H9 (cell line): ENCODE measurements around the gene CDSN. TPM values are rescaled to one million over a fixed set of nuclear protein-coding genes. Genes with fewer than 3 reads are reported as not detected.

Source experiments
- DNase-seq: peaks from one replicate; pipeline ENCODE4 v3.0.0-alpha.2; 2017
- H2AFZ ChIP-seq: one replicate; pipeline ENCODE4 v1.6.1; 2013; ENCODE audit warnings: mild to moderate bottlenecking, low read length, control low read depth, moderate library complexity
- H2AK5ac ChIP-seq: 2 replicates; pipeline ENCODE4 v1.6.1; 2013; ENCODE audit warnings: low read length, control low read depth, mixed read lengths; ENCODE audit not compliant: insufficient read length
- H2BK120ac ChIP-seq: one replicate; pipeline ENCODE4 v1.6.1; 2013; ENCODE audit warnings: low read depth, mild to moderate bottlenecking, low read length, control low read depth, inconsistent platforms; ENCODE audit not compliant: poor library complexity, severe bottlenecking
- H2BK12ac ChIP-seq: 2 replicates; pipeline ENCODE4 v1.6.1; 2013; ENCODE audit warnings: low read length, control low read depth, mixed read lengths, low read depth; ENCODE audit not compliant: insufficient read length
- H2BK15ac ChIP-seq: 2 replicates; pipeline ENCODE4 v1.6.1; 2013; ENCODE audit warnings: low read depth, low read length, control low read depth
- H2BK20ac ChIP-seq: one replicate; pipeline ENCODE4 v1.6.1; 2013; ENCODE audit warnings: low read depth, mild to moderate bottlenecking, low read length, control low read depth, inconsistent platforms; ENCODE audit not compliant: poor library complexity, severe bottlenecking
- H2BK5ac ChIP-seq: 2 replicates; pipeline ENCODE4 v1.6.1; 2013; ENCODE audit warnings: low read length, control low read depth, mixed read lengths; ENCODE audit not compliant: insufficient read length
- H3K14ac ChIP-seq: 2 replicates; pipeline ENCODE4 v1.6.1; 2013; ENCODE audit warnings: low read length, control low read depth; ENCODE audit not compliant: insufficient read depth
- H3K18ac ChIP-seq: 2 replicates; pipeline ENCODE4 v1.6.1; 2013; ENCODE audit warnings: low read depth, mild to moderate bottlenecking, mixed read lengths, low read length, control low read depth; ENCODE audit not compliant: insufficient read length
- H3K23ac ChIP-seq: 2 replicates; pipeline ENCODE4 v1.6.1; 2013; ENCODE audit warnings: low read length, control low read depth, mixed read lengths, low read depth; ENCODE audit not compliant: insufficient read length
- H3K23me2 ChIP-seq: 2 replicates; pipeline ENCODE4 v1.6.1; 2013; ENCODE audit warnings: low read depth, mild to moderate bottlenecking, mixed read lengths, low read length, control low read depth; ENCODE audit not compliant: insufficient read length, poor library complexity, severe bottlenecking
- H3K27ac ChIP-seq: 2 replicates; pipeline ENCODE4 v1.5.1; 2013; ENCODE audit warnings: low read length, control low read depth, mixed read lengths, low read depth; ENCODE audit not compliant: insufficient read length
- H3K27me3 ChIP-seq: 2 replicates; pipeline ENCODE4 v1.6.1; 2013; ENCODE audit warnings: low read length, control low read depth, inconsistent platforms; ENCODE audit not compliant: insufficient read depth
- H3K4ac ChIP-seq: 2 replicates; pipeline ENCODE4 v1.6.1; 2013; ENCODE audit warnings: low read depth, mild to moderate bottlenecking, control low read depth, inconsistent platforms, low read length, moderate library complexity
- H3K4me1 ChIP-seq: 2 replicates; pipeline ENCODE4 v1.6.1; 2013; ENCODE audit warnings: low read length, control low read depth, inconsistent platforms; ENCODE audit not compliant: insufficient read depth
- H3K4me2 ChIP-seq: 2 replicates; pipeline ENCODE4 v1.6.1; 2013; ENCODE audit warnings: low read length, control low read depth, mixed read lengths; ENCODE audit not compliant: insufficient read length, insufficient read depth
- H3K56ac ChIP-seq: 2 replicates; pipeline ENCODE4 v1.6.1; 2013; ENCODE audit warnings: low read depth, mild to moderate bottlenecking, mixed read lengths, low read length, control low read depth; ENCODE audit not compliant: insufficient read length
- H3K79me1 ChIP-seq: 2 replicates; pipeline ENCODE4 v1.6.1; 2013; ENCODE audit warnings: low read depth, mild to moderate bottlenecking, moderate library complexity, low read length, control low read depth, inconsistent platforms; ENCODE audit not compliant: insufficient read depth, poor library complexity, severe bottlenecking
- H3K79me2 ChIP-seq: 2 replicates; pipeline ENCODE4 v1.6.1; 2013; ENCODE audit warnings: low read length, control low read depth, inconsistent platforms; ENCODE audit not compliant: insufficient read depth
- H3K9ac ChIP-seq: 2 replicates; pipeline ENCODE4 v1.6.1; 2013; ENCODE audit warnings: low read length, control low read depth, mixed read lengths; ENCODE audit not compliant: insufficient read length; ENCODE audit errors: extremely low read depth
- H3K9me3 ChIP-seq: one replicate; pipeline ENCODE4 v1.6.1; 2013; ENCODE audit warnings: low read depth, low read length, inconsistent platforms; ENCODE audit not compliant: control insufficient read depth
- H3T11ph ChIP-seq: one replicate; pipeline ENCODE4 v1.6.1; 2013; ENCODE audit warnings: mild to moderate bottlenecking, low read length, control low read depth, inconsistent platforms
- H4K20me1 ChIP-seq: one replicate; pipeline ENCODE4 v1.6.1; 2013; ENCODE audit not compliant: control insufficient read depth, insufficient read length, insufficient read depth
- H4K5ac ChIP-seq: 2 replicates; pipeline ENCODE4 v1.6.1; 2013; ENCODE audit warnings: low read depth, mild to moderate bottlenecking, mixed read lengths, low read length, control low read depth; ENCODE audit not compliant: insufficient read length
- H4K8ac ChIP-seq: replicated peaks from 2 replicates; pipeline ENCODE4 v1.6.1; 2013; ENCODE audit warnings: low read length, control low read depth, mixed read lengths, low read depth; ENCODE audit not compliant: insufficient read length
- H4K91ac ChIP-seq: 2 replicates; pipeline ENCODE4 v1.6.1; 2013; ENCODE audit warnings: low read depth, mild to moderate bottlenecking, moderate library complexity, mixed read lengths, low read length, control low read depth; ENCODE audit not compliant: insufficient read length
- H3K27ac Mint-ChIP-seq, 3 experiments: 2 replicates in 2 of 3; 3 replicates in 1 of 3; pipeline ENCODE4 v1.8.0; 2020 to 2021; ENCODE audit warnings: mixed read lengths in 3 of 3, mild to moderate bottlenecking in 1 of 3, moderate library complexity in 1 of 3
- H3K27me3 Mint-ChIP-seq: 2 replicates; pipeline ENCODE4 v1.8.0; 2021; ENCODE audit warnings: low read depth, mild to moderate bottlenecking, moderate library complexity, mixed read lengths
- H3K36me3 Mint-ChIP-seq, 3 experiments: 2 replicates in 2 of 3; 3 replicates in 1 of 3; pipeline ENCODE4 v1.8.0; 2020 to 2021; ENCODE audit warnings: low read depth in 3 of 3, mixed read lengths in 3 of 3; ENCODE audit not compliant: insufficient read depth in 1 of 3
- H3K4me1 Mint-ChIP-seq, 2 experiments: 2 replicates each; pipeline ENCODE4 v1.8.0; 2020; ENCODE audit warnings: mixed read lengths in 2 of 2
- H3K4me3 Mint-ChIP-seq, 2 experiments: 2 replicates in 1 of 2; 3 replicates in 1 of 2; pipeline ENCODE4 v1.8.0; 2020 to 2021; ENCODE audit warnings: mild to moderate bottlenecking in 2 of 2, mixed read lengths in 2 of 2, moderate library complexity in 1 of 2
- H3K9me3 Mint-ChIP-seq, 2 experiments: 2 replicates in 1 of 2; 3 replicates in 1 of 2; pipeline ENCODE4 v1.8.0; 2020; ENCODE audit warnings: mild to moderate bottlenecking in 2 of 2, mixed read lengths in 2 of 2, moderate library complexity in 1 of 2
- WGBS: extraction: QIAGEN DNeasy Blood & Tissue Kit; methylation state at CpG from one replicate; pipeline ENCODE4 v1.1.7; 2013; ENCODE audit warnings: missing lambda C conversion rate, low lambda C conversion rate, mixed read lengths; ENCODE audit not compliant: insufficient read length; ENCODE audit errors: extremely low coverage; 5-methylcytosine and 5-hydroxymethylcytosine counted together
- total RNA-seq: library from RNA; stranded (reverse); gene quantifications from 2 replicates; pipeline ENCODE4 v1.2.1, GENCODE V29; 2021
- TF ChIP-seq, protein P1 (sequence below): fragments of 200-600 bp; sonication (generic); conservative IDR thresholded peaks from 3 replicates; pipeline ENCODE4 v1.8.0; 2021; ENCODE audit warnings: antibody characterized with exemption, mild to moderate bottlenecking

CDSN gene
- total RNA-seq, 1 experiment from 2014 or later, result not detected

DNA sequence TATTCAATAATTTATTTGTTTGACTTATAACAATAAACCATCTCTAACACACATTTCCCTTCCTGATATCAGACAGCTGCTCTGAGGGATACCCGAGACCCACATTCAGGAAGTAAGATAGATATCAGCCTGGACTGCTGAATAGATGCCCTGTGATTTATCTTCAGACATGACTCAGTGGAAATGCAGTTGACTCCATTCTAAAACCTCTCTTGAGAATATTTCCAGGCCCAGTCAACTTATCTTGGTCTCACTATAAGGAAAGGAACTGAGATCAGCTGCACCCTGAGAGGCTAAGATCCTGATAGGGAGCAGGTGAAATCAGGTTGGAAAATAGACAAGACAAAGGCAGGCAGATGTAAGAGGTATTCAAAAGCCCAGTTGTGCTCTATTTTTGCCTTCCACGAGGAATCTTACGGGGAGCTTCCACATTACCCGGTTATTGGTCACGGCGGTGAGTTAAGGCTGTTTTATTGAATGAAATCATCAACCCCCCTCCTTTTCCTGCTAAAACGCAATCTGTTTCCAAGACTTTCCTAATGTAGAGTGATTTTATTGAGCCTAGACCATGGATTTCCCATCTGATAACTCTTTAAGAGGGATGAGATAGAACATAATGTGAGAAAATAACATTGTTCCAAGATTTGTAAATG lies 33.3 kb downstream of the CDSN start:
- Mint-ChIP-seq H3K27me3 (no peaks in the 10 kb centered on the region), H3K36me3 (no peaks in the 10 kb centered on the region), H3K27ac (no peak overlapping the region), H3K9me3 (no peaks in the 10 kb centered on the region), H3K4me3 (no peak overlapping the region), H3K4me1 (peaks cover 15% of the 10 kb centered on the region in 2 experiments)
- no peak overlapping the region for H3K14ac ChIP-seq
- no peaks in the 10 kb centered on the region for H3K9me3 ChIP-seq
- no peak overlapping the region for H2BK12ac ChIP-seq
- no peak overlapping the region for H2BK5ac ChIP-seq
- H4K5ac ChIP-seq, result no peak overlapping the region
- no peak overlapping the region for H3K56ac ChIP-seq
- no peaks in the 10 kb centered on the region for H3K4me1 ChIP-seq
- H2AK5ac ChIP-seq, result no peak overlapping the region
- no peak overlapping the region for H2BK20ac ChIP-seq
- no peak overlapping the region for H3K18ac ChIP-seq
- H4K8ac ChIP-seq, result no peak overlapping the region
- H2BK15ac ChIP-seq, result no peak overlapping the region
- H3K4ac ChIP-seq, result no peak overlapping the region
- no CpG with 5 or more reads among the region's 7 CpGs for WGBS
- H3K27ac ChIP-seq, result no peak overlapping the region
- TF ChIP-seq, protein P1, sequence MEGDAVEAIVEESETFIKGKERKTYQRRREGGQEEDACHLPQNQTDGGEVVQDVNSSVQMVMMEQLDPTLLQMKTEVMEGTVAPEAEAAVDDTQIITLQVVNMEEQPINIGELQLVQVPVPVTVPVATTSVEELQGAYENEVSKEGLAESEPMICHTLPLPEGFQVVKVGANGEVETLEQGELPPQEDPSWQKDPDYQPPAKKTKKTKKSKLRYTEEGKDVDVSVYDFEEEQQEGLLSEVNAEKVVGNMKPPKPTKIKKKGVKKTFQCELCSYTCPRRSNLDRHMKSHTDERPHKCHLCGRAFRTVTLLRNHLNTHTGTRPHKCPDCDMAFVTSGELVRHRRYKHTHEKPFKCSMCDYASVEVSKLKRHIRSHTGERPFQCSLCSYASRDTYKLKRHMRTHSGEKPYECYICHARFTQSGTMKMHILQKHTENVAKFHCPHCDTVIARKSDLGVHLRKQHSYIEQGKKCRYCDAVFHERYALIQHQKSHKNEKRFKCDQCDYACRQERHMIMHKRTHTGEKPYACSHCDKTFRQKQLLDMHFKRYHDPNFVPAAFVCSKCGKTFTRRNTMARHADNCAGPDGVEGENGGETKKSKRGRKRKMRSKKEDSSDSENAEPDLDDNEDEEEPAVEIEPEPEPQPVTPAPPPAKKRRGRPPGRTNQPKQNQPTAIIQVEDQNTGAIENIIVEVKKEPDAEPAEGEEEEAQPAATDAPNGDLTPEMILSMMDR, result no peak
- H4K20me1 ChIP-seq, result no peaks in the 10 kb centered on the region
- H3K9ac ChIP-seq, result no peak overlapping the region
- no peak for DNase-seq
- H3K79me2 ChIP-seq, result no peaks in the 10 kb centered on the region
- no peak overlapping the region for H2AFZ ChIP-seq
- H3K4me2 ChIP-seq, result no peak overlapping the region
- no peak overlapping the region for H3K23ac ChIP-seq
- H3K23me2 ChIP-seq, result no peaks in the 10 kb centered on the region
- H4K91ac ChIP-seq, result no peak overlapping the region
- H3K27me3 ChIP-seq, result no peaks in the 10 kb centered on the region
- H3K79me1 ChIP-seq, result no peaks in the 10 kb centered on the region
- H3T11ph ChIP-seq, result no peak overlapping the region
- H2BK120ac ChIP-seq, result no peak overlapping the region
